ENCODE results near the gene SASS6. TPM values are rescaled to one million over a fixed set of nuclear protein-coding genes. Genes with fewer than 3 reads are reported as not detected.

The SASS6 gene
- total RNA-seq, 1 experiment from 2014 or later = 7.5 TPM

GRCh38 chr1:100122177-100122576 is 10.6 kb downstream of the SASS6 start:
- ChIA-PET POLR2A (no interaction called here), CTCF (no interaction called here)
- intact Hi-C loops (cut with micrococcal nuclease) = no loop called here
- Mint-ChIP-seq H3K4me3 (ENCODE audit: unreplicated experiment) (no peak overlapping the region), H3K9me3 (ENCODE audit: unreplicated experiment) (no peaks in the 10 kb centered on the region), H3K36me3 (ENCODE audit: insufficient read depth, unreplicated experiment) (peaks cover 7% of the 10 kb centered on the region), H3K27ac (ENCODE audit: low read depth, unreplicated experiment) (no peak overlapping the region), H3K27me3 (ENCODE audit: insufficient read depth, unreplicated experiment) (no peaks in the 10 kb centered on the region), H3K4me1 (ENCODE audit: insufficient read depth, unreplicated experiment) (no peaks in the 10 kb centered on the region)
- no TSS peak for BruUV-seq (replicated peaks)
- DNase-seq (ENCODE audit: unreplicated experiment) = no peak
- no peak for TF ChIP-seq CTCF (IDR thresholded peaks at IDR 0.05; ENCODE audit: unreplicated experiment)

GRCh38 chr1:100115524-100115923 is 17.2 kb downstream of the SASS6 start:
- no peak for DNase-seq (ENCODE audit: unreplicated experiment)
- TF ChIP-seq CTCF (IDR thresholded peaks at IDR 0.05; ENCODE audit: unreplicated experiment) = no peak
- CTCF ChIA-PET = no interaction called here
- H3K4me3 Mint-ChIP-seq (ENCODE audit: unreplicated experiment) = no peak overlapping the region
- no peaks in the 10 kb centered on the region for H3K9me3 Mint-ChIP-seq (ENCODE audit: unreplicated experiment)
- no peaks in the 10 kb centered on the region for H3K27me3 Mint-ChIP-seq (ENCODE audit: insufficient read depth, unreplicated experiment)
- no TSS peak for BruUV-seq (replicated peaks)
- POLR2A ChIA-PET = interaction anchor here (0.6 kb wide), 1 partner anchor 29 kb away, joined by 3 read pairs; no protein-coding TSS in a partner anchor
- no peaks in the 10 kb centered on the region for H3K4me1 Mint-ChIP-seq (ENCODE audit: insufficient read depth, unreplicated experiment)
- no peak overlapping the region for H3K27ac Mint-ChIP-seq (ENCODE audit: low read depth, unreplicated experiment)
- intact Hi-C loops (cut with micrococcal nuclease) = no loop called here
- peaks cover 7% of the 10 kb centered on the region for H3K36me3 Mint-ChIP-seq (ENCODE audit: insufficient read depth, unreplicated experiment)

GRCh38 chr1:100109554-100110066 is 23.1 kb downstream of the SASS6 start:
- H3K27ac Mint-ChIP-seq (ENCODE audit: low read depth, unreplicated experiment) = no peak overlapping the region
- peaks cover 8% of the 10 kb centered on the region for H3K36me3 Mint-ChIP-seq (ENCODE audit: insufficient read depth, unreplicated experiment)
- no peaks in the 10 kb centered on the region for H3K27me3 Mint-ChIP-seq (ENCODE audit: insufficient read depth, unreplicated experiment)
- BruUV-seq (replicated peaks) = no TSS peak
- no peaks in the 10 kb centered on the region for H3K9me3 Mint-ChIP-seq (ENCODE audit: unreplicated experiment)
- H3K4me1 Mint-ChIP-seq (ENCODE audit: insufficient read depth, unreplicated experiment) = no peaks in the 10 kb centered on the region
- H3K4me3 Mint-ChIP-seq (ENCODE audit: unreplicated experiment) = no peak overlapping the region
- ChIA-PET POLR2A (no interaction called here), CTCF (no interaction called here)
- no peak for DNase-seq (ENCODE audit: unreplicated experiment)
- TF ChIP-seq CTCF (IDR thresholded peaks at IDR 0.05; ENCODE audit: unreplicated experiment) = no peak
- intact Hi-C loops (cut with micrococcal nuclease) = no loop called here

- intact Hi-C loops (cut with micrococcal nuclease) = no loop called here
- no TSS peak for BruUV-seq (replicated peaks)
- no peak for TF ChIP-seq CTCF (IDR thresholded peaks at IDR 0.05; ENCODE audit: unreplicated experiment)
- POLR2A ChIA-PET = interaction anchor here (0.7 to 1.4 kb wide), 2 partner anchors 14 to 41 kb away, joined by 3 read pairs; no protein-coding TSS in a partner anchor
- H3K36me3 Mint-ChIP-seq (ENCODE audit: insufficient read depth, unreplicated experiment) = peaks cover 22% of the 10 kb centered on the region
- no peak overlapping the region for H3K27ac Mint-ChIP-seq (ENCODE audit: low read depth, unreplicated experiment)
- DNase-seq (ENCODE audit: unreplicated experiment) = no peak
- CTCF ChIA-PET = interaction anchor here (0.6 kb wide), 1 partner anchor 325 kb away, joined by 3 read pairs; no protein-coding TSS in a partner anchor
- H3K9me3 Mint-ChIP-seq (ENCODE audit: unreplicated experiment) = no peaks in the 10 kb centered on the region
- no peaks in the 10 kb centered on the region for H3K4me1 Mint-ChIP-seq (ENCODE audit: insufficient read depth, unreplicated experiment)
- H3K4me3 Mint-ChIP-seq (ENCODE audit: unreplicated experiment) = no peak overlapping the region
- no peaks in the 10 kb centered on the region for H3K27me3 Mint-ChIP-seq (ENCODE audit: insufficient read depth, unreplicated experiment)
Observed at GRCh38 chr1:100107696-100108095, 25.0 kb downstream of the SASS6 start.

All from MCF 10A (cell line).